NOMO-1 treated with DMSO at 0.1 percent for 48 hours (cell line): Measurements from ENCODE around the gene QRICH1.
A peak's percentile ranks its signal among the peaks of the same experiment; 100 is the strongest.

Experiments
- DNase-seq: peaks from one replicate; lab custom pipeline; 2025; ENCODE audit not compliant: unreplicated experiment; lab: John Stamatoyannopoulos, UW

Gene QRICH1

GRCh38 chr3:49119439-49119838 lies 25.6 kb upstream of the QRICH1 start:
- no peak for DNase-seq

GRCh38 chr3:49119036-49119435 lies 25.2 kb upstream of the QRICH1 start:
- no peak for DNase-seq

GRCh38 chr3:49112262-49112661 lies 18.4 kb upstream of the QRICH1 start:
- no peak for DNase-seq

- no peak for DNase-seq
Observed at GRCh38 chr3:49111347-49111746, 17.5 kb upstream of the QRICH1 start.

- DNase-seq = no peak
Observed at GRCh38 chr3:49110780-49111179, 16.9 kb upstream of the QRICH1 start.

- DNase-seq = no peak
Observed at GRCh38 chr3:49108346-49108745, 14.5 kb upstream of the QRICH1 start.

- DNase-seq = peak; percentile 92
Observed at GRCh38 chr3:49104427-49105291, 10.8 kb upstream of the QRICH1 start, which contains the start of gene QARS1. Gene QARS1 (minus strand): TSS chr3:49104757. CDS start chr3:49104733, 24 bp downstream.

GRCh38 chr3:49104052-49104426 lies 10.2 kb upstream of the QRICH1 start:
- DNase-seq = no peak

- DNase-seq = no peak
Observed at GRCh38 chr3:49100046-49100615, 6.3 kb upstream of the QRICH1 start.

GRCh38 chr3:49098910-49099630 lies 5.2 kb upstream of the QRICH1 start:
- no peak for DNase-seq

- DNase-seq = no peak
Observed at GRCh38 chr3:49098429-49098828, 4.6 kb upstream of the QRICH1 start.

GRCh38 chr3:49092938-49093852 lies 676 bp downstream of the QRICH1 start:
- peak; percentile 65 for DNase-seq

- DNase-seq = no peak
Observed at GRCh38 chr3:49081429-49081828, 12.4 kb downstream of the QRICH1 start.

- DNase-seq = no peak
Observed at GRCh38 chr3:49079270-49079669, 14.6 kb downstream of the QRICH1 start.

GRCh38 chr3:49076646-49077045 lies 17.2 kb downstream of the QRICH1 start:
- DNase-seq = no peak

GRCh38 chr3:49076116-49076515 lies 17.8 kb downstream of the QRICH1 start:
- no peak for DNase-seq

- DNase-seq = no peak
Observed at GRCh38 chr3:49058011-49058410, 35.9 kb downstream of the QRICH1 start.

- no peak for DNase-seq
Observed at GRCh38 chr3:49057268-49057667, 36.6 kb downstream of the QRICH1 start.

GRCh38 chr3:49054344-49054862 lies 39.5 kb downstream of the QRICH1 start:
- no peak for DNase-seq

GRCh38 chr3:49053543-49053942 lies 40.3 kb downstream of the QRICH1 start:
- DNase-seq = peak; percentile 61

GRCh38 chr3:49035281-49035680 lies 58.6 kb downstream of the QRICH1 start:
- DNase-seq = peak; percentile 6
